ENCODE measurements around the gene OSGEPL1. TPM values are rescaled to one million over a fixed set of nuclear protein-coding genes. Genes with fewer than 3 reads are reported as not detected.

Gene OSGEPL1
- polyA plus RNA-seq, result 1 to 10 TPM; 2.4 to 5.2 (median 4.0) TPM

- H3K27ac ChIP-seq (ENCODE audit: low read depth, low read length), result peak within 1 kb of the TSS; percentile 43
- 0% methylated on average over 33 of the region's 33 CpGs for WGBS, 3 donors
Measured at GRCh38 chr2:189762551-189763298, at the start of gene OSGEPL1. Gene OSGEPL1 (minus strand): TSS chr2:189762792. CDS start chr2:189761640, 1,152 bp downstream.

DNA sequence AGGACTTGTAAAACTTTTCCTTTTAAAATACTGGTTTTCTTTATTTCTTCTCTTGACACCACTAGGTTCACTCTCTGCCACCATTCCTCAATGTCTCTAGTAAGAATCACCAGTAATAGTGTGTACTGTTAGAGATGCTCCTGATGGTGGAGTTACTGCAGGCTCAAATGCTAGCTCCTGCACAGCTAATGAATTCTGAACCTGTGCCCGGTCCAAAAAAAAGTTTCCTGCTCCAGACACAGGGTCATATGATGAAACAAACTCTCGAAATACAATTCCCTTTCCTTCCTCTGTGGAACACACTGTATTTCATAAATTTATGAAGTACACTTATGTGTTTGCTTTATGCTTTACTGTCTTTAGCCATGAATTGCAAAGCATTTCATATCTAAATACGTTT lies 40.8 kb upstream of the OSGEPL1 start:
- 49 to 80% (median 49%) methylated on average over 3 of the region's 3 CpGs for WGBS, 3 donors
- no peak overlapping the region for H3K27ac ChIP-seq (ENCODE audit: low read depth, low read length)

DNA sequence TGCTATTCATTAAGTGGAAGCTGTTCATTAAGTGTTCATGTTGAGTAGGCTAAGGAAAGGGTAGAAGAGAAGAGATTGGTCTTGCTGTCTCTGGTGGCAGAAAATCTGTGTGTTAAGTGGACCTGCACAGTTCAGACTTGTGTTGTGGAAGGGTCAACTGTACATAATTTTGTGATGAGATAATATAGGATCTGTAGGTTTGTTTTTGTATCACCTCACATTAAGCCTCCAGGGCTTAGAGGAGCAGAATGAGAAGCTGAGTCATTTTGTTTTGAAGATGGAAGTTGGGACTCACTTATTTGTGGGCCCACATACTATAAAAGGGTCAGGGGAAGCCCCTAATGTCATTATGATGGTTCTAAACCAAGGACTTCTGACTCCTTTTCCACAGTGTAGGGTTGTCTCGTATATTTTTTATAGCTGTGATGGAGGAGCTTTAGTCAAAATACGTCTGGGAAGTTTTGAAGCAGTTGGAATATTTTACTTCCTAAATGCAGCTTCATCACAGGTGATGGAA lies 39.9 kb upstream of the OSGEPL1 start:
- WGBS, 3 donors, result 89 to 94% (median 90%) methylated on average over 2 of the region's 2 CpGs
- no peak overlapping the region for H3K27ac ChIP-seq (ENCODE audit: low read depth, low read length)

DNA sequence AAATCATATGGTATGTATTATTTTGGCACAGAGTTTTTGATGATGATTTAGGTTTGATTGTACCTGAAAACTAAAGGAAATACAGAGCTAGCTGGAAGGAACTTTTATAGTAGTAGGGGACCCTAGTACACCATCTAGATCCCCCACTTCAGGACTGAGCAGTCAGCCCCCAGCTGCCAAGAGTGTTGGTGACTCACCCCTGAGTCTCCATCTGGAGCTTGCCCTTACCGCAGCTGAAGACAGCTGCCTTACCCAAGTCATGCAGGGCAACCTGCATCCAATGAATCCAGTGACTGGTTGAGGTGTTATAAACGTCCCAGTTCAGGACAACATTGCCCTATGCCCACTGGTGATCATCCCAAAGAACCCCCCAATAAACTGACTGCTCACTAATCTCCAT lies 36.9 kb upstream of the OSGEPL1 start:
- H3K27ac ChIP-seq (ENCODE audit: low read depth, low read length), result no peak overlapping the region
- WGBS, 3 donors, result 79 to 83% (median 80%) methylated on average over 2 of the region's 2 CpGs

- no peak overlapping the region for H3K27ac ChIP-seq (ENCODE audit: low read depth, low read length)
Measured at GRCh38 chr2:189799030-189799331, 36.4 kb upstream of the OSGEPL1 start.

GRCh38 chr2:189798312-189799029 lies 35.9 kb upstream of the OSGEPL1 start:
- H3K27ac ChIP-seq (ENCODE audit: low read depth, low read length), result no peak overlapping the region
- 60 to 71% (median 62%) methylated on average over 4 of the region's 4 CpGs for WGBS, 3 donors

- H3K27ac ChIP-seq (ENCODE audit: low read depth, low read length), result no peak overlapping the region
- 88 to 91% (median 88%) methylated on average over 6 of the region's 6 CpGs for WGBS, 3 donors
Measured at GRCh38 chr2:189797902-189798301, 35.3 kb upstream of the OSGEPL1 start.

DNA sequence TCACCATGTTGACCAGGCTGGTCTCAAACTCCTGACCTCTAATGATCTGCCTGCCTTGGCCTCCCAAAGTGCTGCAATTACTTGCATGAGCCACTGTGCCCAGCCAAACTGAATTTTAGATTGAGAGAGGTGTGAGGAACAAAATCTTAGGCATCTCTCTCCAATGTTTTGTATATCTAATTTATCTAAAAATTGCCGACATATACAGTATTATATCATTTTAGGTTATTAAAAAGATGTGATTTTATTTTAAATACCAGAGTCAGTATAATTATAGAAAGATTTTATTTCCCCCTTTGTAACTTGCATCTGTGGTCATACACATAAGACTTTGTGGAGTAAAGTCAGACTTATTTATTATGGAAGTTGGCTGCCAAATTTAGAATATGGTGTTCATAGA lies 31.7 kb upstream of the OSGEPL1 start:
- no peak overlapping the region for H3K27ac ChIP-seq (ENCODE audit: low read depth, low read length)
- 98 to 100% (median 99%) methylated on average over 1 of the region's 1 CpG for WGBS, 3 donors

DNA sequence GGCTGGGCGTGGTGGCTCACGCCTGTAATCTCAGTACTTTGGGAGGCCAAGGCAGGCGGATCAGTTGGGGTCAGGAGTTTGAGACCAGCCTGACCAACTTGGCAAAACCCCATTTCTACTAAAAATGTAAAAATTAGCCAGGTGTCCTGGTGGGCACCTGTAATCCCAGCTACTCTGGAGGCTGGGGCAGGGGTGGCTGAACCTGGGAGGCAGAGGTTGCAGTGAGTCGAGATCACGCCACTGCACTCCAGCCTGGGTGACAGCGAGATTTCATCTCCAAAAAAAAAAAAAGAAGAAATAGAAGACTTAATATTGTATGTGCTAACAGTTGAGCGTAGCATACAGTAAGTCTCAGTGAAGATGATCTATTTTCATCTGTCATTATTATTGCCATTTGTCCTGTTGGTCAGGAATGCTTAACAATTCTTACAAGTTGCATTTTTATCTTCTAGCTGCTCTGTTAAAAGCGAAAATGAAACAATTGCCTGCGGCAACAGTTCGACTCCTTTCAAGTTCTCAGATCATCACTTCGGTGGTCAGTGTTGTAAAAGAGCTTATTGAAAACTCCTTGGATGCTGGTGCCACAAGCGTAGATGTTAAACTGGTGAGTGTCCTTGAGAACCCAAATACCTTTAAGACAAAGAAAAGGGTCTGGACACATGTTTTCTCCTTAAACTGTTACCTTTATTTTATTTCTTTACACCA lies 28.9 kb upstream of the OSGEPL1 start:
- no peak overlapping the region for H3K27ac ChIP-seq (ENCODE audit: low read depth, low read length)
- WGBS, 3 donors, result 92 to 94% (median 93%) methylated on average over 12 of the region's 12 CpGs

DNA sequence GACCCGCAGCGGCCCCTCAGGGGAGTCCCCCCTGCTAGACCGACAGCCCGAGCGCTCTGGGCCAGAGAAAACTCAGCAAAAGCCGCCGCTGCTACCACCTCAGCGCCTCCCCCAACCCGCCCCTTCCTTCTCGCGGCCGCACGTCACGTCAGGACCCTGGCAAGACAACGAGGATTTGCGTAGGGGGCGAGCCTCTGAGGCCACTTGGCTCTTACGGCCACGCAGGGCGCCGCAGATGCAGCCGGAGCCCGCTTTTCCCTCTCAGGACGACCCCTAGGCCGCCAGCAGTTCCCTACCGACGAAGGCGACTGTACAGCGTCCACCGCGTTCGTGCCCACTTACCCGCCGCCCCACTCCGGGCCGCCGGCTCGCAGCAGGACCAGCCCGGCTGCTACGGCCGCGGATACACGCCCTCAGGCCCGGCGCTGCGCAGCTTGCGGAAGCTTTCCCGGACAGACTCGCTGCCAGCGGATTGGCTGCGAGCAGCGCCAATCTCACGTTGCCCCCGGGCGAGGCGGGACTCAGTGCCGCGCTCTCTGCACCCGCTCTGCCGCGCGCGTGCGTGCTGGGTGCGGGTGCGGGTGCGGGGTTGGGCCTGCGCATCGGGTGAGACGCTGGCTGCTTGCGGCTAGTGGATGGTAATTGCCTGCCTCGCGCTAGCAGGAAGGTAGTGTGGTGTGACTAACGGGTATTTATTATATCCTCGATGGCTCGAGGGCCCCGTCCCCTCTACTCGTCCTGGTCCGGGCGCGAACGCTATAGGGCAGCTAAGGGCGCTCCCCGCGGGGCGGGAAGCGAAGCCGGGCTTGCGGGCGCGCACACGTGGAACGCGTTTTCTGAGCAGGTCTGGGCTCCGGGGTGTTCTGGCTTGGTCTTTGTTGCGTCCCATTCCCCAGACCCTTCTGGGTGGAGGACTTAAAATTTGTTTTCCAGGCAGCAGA lies 21.6 kb upstream of the OSGEPL1 start, which contains the start of the genes ORMDL1 and PMS1:
Gene ORMDL1, minus strand, starts transcription at position 413 of the 941 bp plus-strand sequence. CDS start 1,744 bp downstream, outside the sequence.
Gene PMS1, plus strand, starts transcription at position 524 of the 941 bp plus-strand sequence. CDS start 7,360 bp downstream, outside the sequence.
- WGBS, 3 donors, result 0 to 1% (median 1%) methylated on average over 91 to 96 of the region's 96 CpGs

GRCh38 chr2:189783451-189783926 lies 20.9 kb upstream of the OSGEPL1 start:
- 0 to 1% (median 1%) methylated on average over 17 of the region's 17 CpGs for WGBS, 3 donors

More for the DNA sequence above, 21.6 kb upstream of the OSGEPL1 start, which contains the start of the genes ORMDL1 and PMS1:
- H3K27ac ChIP-seq (ENCODE audit: low read depth, low read length), result peak within 1 kb of the TSS; percentile 6

GRCh38 chr2:189782221-189782671 lies 19.7 kb upstream of the OSGEPL1 start:
- 37 to 47% (median 47%) methylated on average over 4 of the region's 4 CpGs for WGBS, 3 donors
- no peak overlapping the region for H3K27ac ChIP-seq (ENCODE audit: low read depth, low read length)

More at GRCh38 chr2:189783451-189783926, 20.9 kb upstream of the OSGEPL1 start:
- peak overlapping the region; percentile 6 for H3K27ac ChIP-seq (ENCODE audit: low read depth, low read length)

DNA sequence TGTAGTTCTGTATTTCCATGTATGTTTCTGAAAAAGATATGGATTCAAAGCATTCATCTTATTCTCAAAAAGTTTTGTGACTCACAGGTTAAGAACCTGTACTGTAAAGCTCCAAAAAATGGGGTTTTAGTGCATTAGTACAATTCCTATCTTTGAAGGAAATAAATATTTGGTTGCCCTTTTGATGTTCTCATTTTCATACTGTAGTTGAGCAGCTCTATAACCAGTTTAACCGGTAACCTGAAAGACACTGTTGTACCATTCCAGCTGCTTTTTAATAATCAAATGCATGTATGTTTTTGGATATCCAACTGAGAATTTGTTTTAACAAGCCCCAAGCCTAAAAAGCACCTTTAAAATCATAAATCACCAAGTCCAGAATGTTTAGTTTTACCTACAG lies 9.6 kb upstream of the OSGEPL1 start:
- 66 to 94% (median 93%) methylated on average over 1 of the region's 1 CpG for WGBS, 3 donors
- H3K27ac ChIP-seq (ENCODE audit: low read depth, low read length), result no peak overlapping the region

- 61 to 64% (median 62%) methylated on average over 6 of the region's 6 CpGs for WGBS, 3 donors
- H3K27ac ChIP-seq (ENCODE audit: low read depth, low read length), result no peak overlapping the region
Measured at GRCh38 chr2:189770590-189771322, 8.2 kb upstream of the OSGEPL1 start.

DNA sequence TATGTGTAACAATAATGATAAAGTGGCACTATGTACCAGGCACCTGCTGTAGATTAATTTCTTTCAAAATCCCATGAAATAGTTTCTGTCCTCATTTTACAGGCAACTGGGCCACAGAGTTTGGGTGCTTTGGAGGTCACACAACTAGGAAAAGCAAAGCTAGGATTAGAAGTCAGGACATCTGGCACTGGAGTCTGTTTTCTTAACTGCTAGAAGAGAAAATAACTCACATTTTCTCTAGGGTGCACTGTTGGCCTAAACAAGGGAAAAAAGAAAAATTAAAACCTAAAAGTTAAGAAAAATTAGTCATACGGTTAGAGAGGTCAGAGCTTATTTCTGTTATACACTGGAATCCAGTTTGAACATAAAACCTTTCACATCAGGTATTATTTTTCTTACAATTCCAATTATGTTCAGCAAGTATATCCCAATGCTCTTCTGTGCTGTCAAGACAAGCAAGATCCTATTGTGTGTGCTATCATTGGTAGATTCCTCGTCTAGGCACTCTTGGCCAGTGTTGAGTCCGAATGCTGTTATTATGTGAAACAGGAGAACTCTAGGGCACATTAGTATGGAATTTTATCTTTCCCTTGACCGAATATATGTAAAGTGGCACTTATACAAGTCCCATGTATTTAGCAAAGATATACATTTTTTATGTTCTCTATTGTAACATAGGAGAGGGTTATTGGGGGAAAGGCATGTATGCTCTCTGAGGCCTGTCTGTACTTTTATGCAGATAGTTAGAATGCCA lies 1.5 kb upstream of the OSGEPL1 start:
- H3K27ac ChIP-seq (ENCODE audit: low read depth, low read length), result no peak overlapping the region

GRCh38 chr2:189762229-189762550 lies 402 bp downstream of the OSGEPL1 start:
- H3K27ac ChIP-seq (ENCODE audit: low read depth, low read length), result no peak overlapping the region
- 0 to 1% (median 1%) methylated on average over 7 of the region's 7 CpGs for WGBS, 3 donors

More for the DNA sequence above, 1.5 kb upstream of the OSGEPL1 start:
- WGBS, 3 donors, result 75 to 85% (median 78%) methylated on average over 4 of the region's 4 CpGs

All from adipose tissue (tissue), 3 donors.